ENCODE measurements around the gene KRTAP10-1.

The KRTAP10-1 gene

DNA sequence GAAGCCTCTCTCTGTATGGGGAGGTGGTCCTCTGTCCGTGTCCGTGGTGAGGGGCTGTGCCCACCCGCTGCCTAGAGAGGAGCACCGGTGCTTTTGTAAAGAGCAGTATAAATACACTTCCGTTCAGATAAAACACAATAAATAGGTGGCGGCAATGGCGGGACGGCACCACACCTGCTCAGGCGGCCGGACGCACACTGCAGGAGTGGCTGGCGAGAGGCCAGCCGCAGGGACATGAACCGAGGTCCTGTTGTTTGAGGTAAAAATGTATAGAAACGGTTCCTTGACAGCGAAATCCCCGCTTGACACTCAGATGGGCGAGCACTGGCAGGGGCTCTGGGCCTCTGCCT, 40.8 kb downstream of the KRTAP10-1 start:
- TF ChIP-seq, protein P1, sequence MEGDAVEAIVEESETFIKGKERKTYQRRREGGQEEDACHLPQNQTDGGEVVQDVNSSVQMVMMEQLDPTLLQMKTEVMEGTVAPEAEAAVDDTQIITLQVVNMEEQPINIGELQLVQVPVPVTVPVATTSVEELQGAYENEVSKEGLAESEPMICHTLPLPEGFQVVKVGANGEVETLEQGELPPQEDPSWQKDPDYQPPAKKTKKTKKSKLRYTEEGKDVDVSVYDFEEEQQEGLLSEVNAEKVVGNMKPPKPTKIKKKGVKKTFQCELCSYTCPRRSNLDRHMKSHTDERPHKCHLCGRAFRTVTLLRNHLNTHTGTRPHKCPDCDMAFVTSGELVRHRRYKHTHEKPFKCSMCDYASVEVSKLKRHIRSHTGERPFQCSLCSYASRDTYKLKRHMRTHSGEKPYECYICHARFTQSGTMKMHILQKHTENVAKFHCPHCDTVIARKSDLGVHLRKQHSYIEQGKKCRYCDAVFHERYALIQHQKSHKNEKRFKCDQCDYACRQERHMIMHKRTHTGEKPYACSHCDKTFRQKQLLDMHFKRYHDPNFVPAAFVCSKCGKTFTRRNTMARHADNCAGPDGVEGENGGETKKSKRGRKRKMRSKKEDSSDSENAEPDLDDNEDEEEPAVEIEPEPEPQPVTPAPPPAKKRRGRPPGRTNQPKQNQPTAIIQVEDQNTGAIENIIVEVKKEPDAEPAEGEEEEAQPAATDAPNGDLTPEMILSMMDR (IDR thresholded peaks at IDR 0.05; ENCODE audit: low read depth, low read length): no peak
- no peak overlapping the region for H3K4me3 ChIP-seq (ENCODE audit: low read depth, low read length)

DNA sequence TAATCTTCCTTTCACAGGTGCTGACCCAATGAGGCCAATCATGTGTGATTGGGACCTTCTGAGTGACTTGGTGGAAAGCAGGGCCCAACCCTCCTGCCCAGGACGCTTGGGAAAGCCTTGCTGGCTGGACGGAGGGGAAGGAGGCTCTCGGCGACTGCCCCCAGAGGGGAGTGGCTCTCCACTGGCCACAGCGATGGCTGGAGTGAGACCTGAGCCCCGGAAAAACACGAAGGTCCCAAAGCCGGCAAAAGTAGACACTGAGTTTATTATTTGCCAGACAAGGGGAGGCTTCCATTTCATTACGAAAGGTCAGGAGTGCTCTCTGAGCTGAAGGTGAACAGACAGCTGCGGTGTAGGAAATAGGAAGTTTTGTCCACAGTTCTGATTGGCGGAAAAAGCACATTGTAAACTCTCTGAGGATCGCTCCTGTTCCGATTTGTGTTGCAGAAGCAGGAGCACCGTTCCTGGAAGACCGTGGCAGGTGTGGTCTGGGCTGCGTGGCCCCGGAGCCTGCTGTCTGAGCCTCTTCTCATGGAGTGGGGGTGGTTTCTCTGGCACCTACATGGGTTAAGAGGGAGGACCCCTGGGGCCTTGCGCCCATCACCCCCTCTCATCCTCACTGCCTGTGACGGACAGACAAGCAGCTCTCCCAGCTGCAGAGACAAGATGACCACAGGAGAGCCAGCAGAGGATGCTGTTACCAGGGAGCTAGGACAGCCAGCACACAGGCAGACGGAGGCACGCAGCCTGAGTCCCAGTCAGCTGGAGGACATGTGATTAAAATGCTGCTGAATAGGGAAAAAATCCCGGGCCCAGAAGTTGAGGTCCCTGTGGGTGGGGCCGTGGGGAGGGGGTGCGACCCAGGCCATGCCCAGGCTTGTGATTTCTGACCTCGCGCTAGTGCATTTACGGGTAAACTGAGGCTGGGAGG, 41.5 kb downstream of the KRTAP10-1 start:
- TF ChIP-seq, protein P1 (IDR thresholded peaks at IDR 0.05; ENCODE audit: low read depth, low read length): no peak
- H3K4me3 ChIP-seq (ENCODE audit: low read depth, low read length): no peak overlapping the region

DNA sequence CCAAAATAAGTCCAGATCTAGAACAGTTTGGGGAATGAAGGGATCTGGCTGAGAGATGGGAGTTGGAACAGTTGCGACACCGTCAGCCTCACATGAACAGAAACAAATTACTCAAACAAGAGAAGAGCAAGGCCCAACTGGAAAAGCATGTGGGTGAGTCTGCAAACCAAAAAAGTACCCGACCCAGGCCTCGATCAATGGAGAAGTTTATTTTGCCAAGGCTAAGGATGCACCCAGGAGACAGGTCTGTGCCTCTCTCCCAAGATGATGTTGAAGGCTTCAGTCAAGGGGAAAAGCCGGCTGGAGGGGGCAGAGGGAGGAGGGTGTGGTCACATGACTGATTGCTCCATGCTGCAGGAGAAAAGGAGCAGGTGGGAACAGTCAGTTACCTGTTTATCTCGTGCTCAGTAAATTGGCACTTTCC, 42.3 kb downstream of the KRTAP10-1 start:
- no peak overlapping the region for H3K4me3 ChIP-seq (ENCODE audit: low read depth, low read length)
- TF ChIP-seq, protein P1 (IDR thresholded peaks at IDR 0.05; ENCODE audit: low read depth, low read length): no peak

DNA sequence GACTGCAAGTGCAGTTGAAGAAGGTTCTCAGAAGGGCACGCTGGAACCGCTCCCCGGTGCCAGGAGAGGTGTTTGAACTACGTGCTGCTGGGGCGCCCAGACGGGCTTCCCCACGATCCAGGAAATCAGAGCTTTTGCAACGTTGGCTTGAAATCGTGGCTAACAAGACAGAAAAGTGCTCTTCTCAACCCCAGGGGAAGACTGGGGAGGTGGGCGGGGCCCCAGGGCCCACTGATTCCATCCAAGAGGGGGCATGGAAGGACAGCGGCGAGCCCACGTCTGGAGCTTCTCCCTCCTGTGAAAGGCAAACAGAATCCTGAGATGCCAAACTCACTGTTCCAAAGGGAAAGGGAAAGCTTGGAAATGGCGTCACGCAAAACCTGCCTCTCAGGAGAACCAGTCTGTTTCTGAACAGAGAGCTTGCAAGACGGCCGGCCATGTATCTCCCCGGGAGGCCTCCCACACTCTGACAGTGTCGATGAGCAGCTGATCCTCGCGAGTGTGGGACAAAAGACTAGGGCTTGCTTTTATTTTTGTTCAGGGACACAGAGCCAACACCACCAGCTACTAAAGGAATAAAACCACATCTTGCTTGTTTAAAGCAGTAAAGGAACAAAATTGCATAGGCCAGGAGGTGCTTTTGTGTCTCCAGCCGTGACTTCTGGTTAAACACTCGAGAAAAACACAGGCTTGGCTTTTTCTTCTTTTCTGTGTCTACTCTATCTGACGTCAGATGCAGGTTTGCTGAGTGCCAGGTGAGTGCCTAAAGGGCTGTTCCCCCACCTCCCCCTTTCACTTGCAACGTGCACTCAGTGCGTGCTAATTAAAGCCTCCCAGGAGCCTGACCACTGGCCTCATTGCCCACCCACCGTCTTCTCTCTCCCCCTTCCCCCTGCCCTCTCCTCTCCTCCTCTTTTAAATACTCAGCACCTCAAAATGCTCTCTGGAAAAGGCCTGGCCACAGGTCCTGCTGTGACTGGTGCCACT, 43.1 kb downstream of the KRTAP10-1 start:
- TF ChIP-seq, protein P1 (IDR thresholded peaks at IDR 0.05; ENCODE audit: low read depth, low read length): no peak
- no peak overlapping the region for H3K4me3 ChIP-seq (ENCODE audit: low read depth, low read length)

DNA sequence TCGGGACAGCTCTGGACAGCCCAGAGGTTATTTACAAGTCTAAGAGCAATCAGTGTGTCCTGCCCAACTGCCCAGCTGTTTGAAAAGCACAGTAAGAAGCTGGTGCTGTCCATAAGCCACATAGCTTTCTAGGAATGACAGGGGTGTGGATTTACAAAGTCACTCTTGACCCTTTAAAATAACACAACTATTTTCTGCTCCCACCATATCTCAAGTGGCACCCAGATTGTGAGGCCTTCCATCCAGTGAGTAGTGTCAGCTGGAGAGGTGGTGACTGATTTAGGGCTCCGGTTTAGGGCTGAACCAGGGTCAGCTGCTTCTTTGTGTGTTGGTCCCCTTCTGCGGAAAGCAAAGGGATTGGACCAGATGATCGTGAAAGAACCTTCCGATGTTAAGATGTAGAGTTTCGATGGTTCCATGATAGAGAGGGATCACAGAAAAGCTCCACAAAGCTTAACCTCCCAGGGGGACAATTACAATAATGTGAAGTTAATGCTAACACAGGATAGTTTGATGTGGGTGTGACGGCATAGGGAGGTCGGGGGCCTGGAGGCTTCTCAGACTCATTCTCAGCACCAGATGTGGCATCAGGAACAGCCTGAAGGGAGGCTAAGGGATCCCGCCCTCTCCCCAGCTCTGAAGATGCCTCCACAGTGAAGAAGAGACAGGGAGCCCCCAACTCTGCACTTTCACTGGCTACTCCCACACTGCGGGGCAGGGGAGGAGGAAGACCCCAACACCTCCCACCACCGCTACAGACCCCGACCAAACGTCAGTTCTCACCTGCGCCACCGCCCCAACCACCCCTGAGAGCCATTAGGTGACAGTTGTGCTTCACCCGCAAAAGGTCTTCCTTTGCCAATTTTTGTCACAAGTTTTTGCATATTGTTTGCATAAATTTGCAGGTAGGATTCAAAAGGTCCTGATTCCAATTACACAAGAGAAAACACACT, 44.1 kb downstream of the KRTAP10-1 start:
- no peak overlapping the region for H3K4me3 ChIP-seq (ENCODE audit: low read depth, low read length)
- TF ChIP-seq, protein P1 (IDR thresholded peaks at IDR 0.05; ENCODE audit: low read depth, low read length): no peak

DNA sequence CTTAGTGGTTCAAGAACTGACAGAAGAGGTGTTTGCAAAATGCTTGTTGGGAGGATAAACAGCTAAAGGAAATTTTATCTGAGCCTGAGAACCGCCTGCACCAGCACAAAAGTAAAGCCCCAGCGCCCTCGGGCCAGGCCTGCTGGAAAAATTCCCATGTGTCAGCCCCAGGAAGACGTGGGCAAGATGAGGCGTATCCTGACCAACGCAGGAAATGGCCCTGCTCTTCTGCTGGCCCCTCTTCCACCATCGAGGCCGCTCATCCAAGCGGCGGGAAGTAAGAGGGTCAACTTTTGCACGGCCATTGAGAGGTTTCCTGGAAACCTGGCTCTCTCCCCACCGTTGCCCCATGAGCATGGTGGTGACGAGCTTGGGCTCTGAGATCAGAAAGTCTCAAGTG, 45.0 kb downstream of the KRTAP10-1 start:
- TF ChIP-seq, protein P1 (IDR thresholded peaks at IDR 0.05; ENCODE audit: low read depth, low read length): no peak
- no peak overlapping the region for H3K4me3 ChIP-seq (ENCODE audit: low read depth, low read length)

Measured in WI38 (cell line).